ENCODE measurements around the gene PICK1. TPM values are rescaled to one million over a fixed set of nuclear protein-coding genes. Genes with fewer than 3 reads are reported as not detected.
"Not testable (repeated sequence)": the region's sequence is repeated elsewhere in the genome, so short reads cannot be mapped to it uniquely, and the experiment has no call there.

Gene PICK1
- total RNA-seq, 1 experiment from 2014 or later, result 7.3 TPM

DNA sequence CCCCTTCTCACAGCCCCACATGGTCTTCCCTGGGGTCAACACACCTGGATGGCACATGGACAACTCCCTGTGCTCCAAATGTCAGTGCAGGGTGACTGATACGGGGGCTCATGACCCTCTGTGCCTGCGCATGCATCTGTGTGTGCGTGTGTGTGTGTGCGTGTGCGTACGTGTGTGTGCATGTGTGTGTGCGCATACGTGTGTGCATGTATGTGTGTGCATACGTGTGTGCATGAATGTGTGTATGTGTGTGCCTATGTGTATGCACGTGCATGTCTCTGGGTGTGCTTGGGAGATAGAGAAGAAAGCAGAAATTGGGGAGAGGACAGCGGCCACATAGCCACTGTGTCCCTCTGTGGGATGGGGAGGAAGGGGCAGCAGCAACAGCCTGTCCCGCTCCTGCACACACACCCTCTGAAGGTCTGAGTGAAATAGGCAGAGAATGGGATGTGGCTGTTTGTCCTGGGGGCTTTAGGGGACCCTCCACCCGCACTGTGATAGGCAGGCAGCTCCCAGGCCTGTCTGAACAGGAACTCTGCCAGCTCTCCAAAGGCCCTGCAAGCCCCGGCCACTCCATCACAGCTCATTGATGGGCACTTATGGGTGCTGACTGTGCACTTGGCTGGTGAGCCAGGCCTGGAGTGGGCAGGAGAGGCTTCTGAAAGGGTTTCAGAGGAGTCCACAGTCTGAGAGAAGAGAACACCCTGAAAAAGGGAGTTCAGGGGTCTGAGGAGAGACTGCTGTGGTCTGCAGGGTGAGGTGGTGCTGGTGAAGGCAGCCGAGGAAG is 28.7 kb upstream of the PICK1 start:
- Histone ChIP-seq H3K9me3 (no peaks in the 10 kb centered on the region), H3K4me3 (no peak overlapping the region), H3K27me3 (no peaks in the 10 kb centered on the region), H3K36me3 (no peaks in the 10 kb centered on the region)
- DNase-seq, result no peak

DNA sequence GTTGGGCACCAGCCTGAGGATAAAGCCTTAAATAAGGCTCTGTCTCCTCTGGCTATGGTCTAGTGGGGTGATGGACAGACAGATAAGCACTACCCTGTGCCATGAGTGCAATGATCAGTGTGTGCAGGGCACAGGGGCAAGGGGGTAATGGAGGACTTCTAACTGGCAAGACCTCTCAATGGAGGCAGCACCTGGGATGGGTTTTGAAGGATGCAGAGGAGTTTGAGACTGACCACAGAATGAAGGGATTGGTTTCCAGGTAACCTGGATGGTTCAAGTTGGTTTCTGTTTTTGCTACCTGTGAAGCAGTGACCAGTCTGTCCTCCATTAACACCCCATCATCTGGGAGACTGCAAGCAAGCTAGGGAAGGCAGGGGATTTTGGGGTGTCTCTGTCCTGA is 27.8 kb upstream of the PICK1 start:
- DNase-seq, result no peak
- Histone ChIP-seq H3K9me3 (no peaks in the 10 kb centered on the region), H3K36me3 (no peaks in the 10 kb centered on the region), H3K27me3 (no peaks in the 10 kb centered on the region), H3K4me3 (no peak overlapping the region)

DNA sequence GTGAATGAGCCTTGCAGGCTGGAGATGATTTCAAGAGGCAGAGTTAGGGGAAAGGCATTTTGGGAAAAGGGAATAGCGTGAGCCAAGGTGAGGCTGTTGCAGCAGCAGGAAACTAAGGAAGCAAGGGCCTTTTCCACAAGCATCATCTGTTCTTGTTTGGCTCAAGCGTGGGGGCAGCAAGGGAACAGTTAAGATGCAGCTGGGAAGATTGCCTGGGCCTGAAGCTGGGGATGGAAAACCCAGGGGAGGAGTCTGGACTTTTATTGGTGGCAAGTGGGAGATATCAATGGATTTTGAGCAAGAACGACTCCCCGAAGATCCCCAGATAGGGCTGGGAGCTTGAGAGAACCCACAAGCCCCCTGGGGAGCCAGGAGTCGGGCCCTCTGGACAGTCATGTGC is 27.3 kb upstream of the PICK1 start:
- DNase-seq, result no peak
- Histone ChIP-seq H3K27me3 (no peaks in the 10 kb centered on the region), H3K4me3 (no peak overlapping the region), H3K36me3 (no peaks in the 10 kb centered on the region), H3K9me3 (no peaks in the 10 kb centered on the region)

DNA sequence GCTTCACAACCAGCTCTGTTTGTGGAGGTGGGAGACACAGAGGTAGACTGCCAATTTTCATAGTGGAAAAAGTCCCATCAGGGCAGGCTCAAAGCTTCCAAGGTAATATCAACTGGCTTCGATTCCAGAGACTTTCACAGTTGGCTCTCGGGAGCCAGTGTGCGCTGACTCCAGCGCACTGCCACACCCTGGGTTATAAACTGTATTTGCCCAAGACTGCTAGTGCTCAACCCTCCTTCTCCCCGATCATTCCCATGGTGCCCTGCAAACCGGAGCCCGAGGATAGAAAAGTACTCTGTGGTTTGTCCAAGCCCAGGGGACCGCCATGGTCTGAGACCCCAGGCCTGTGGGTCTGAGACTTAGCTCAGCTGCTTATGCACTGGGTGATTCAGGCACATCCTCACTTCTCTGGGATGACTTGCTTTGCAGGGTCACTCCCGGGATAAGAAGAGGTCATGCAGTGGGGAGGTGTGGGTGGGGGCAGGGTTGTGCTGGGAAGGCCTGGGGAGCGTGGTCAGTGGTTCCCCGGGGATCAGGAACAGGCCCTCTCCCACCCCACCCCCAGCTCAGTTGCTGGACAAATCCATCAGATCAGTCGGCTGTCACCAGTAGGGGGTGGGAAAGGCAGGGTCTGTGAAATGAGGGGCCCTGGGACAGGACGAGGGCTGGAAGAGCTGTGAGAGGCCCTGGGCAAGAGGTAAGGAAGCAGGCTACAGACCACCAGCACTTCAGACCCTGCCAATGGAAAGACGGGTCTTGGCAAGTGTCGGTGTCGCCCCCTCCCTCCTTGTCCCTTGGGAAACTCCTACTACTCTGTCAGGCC is 26.7 kb upstream of the PICK1 start:
- no peak overlapping the region for H3K4me3 ChIP-seq
- H3K36me3 ChIP-seq, result no peaks in the 10 kb centered on the region
- no peak for DNase-seq
- no peaks in the 10 kb centered on the region for H3K9me3 ChIP-seq
- H3K27me3 ChIP-seq, result no peaks in the 10 kb centered on the region

DNA sequence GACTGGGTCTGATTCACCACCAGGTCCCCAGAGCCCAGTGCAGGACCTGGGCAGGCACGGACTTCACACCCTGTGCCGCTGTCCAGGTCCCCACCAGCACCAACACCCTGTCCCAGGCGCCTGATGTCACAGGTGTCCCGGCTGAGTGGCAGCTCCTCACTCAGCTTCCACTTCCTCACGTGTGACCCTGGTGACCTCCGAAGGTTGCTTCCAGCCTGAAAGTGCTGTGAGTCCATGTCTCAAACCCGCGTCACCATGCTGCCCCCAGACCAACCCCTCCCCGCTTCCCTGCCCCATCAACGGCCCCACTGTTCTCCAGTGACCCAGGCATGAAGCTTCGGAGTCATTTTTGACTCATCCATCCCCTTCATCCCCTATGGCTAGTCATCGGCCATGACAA is 25.7 kb upstream of the PICK1 start:
- Histone ChIP-seq H3K27me3 (no peaks in the 10 kb centered on the region), H3K36me3 (no peaks in the 10 kb centered on the region), H3K4me3 (no peak overlapping the region), H3K9me3 (no peaks in the 10 kb centered on the region)
- no peak for DNase-seq

DNA sequence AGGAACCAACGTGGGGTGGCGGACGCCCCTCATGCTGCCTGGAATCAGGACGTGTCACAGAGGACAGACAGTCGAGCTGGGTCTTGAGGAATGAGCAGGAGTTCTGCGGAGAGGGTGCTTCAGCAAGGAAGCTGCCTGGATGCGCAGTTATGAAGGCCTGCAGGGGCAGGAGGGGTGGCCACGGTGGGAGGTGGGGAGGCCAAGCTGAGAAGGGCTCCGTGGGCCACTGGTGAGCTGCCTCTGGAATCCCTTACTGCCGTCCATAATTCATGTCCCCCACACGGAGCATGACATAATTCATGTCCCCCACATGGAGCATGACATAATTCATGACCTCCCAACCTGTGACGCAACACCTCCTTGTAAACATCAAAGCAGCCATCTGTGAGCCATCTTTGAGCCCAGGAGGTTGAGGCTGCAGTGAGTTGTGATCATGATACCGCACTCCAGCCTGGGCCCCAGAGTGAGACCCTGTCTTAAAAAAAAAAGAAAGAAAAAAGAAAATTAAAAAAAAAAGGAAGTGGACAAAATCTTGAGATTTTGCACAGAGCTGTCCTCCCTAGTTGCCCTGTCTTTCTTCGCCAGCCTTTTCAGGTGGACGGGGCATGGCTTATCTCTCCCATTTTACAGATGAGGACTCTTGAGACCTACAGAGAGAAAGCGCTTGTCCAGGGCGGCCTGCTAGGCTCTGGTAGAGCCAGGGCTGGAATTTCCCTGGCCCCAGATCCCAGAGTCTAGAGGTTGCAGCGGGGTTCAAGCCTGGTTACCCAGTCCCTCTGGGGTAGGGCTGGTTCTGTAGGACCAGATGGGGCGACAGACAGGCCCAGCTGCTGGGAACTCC is 24.3 kb upstream of the PICK1 start:
- Histone ChIP-seq H3K4me3 (no peak overlapping the region), H3K27me3 (no peaks in the 10 kb centered on the region), H3K36me3 (no peaks in the 10 kb centered on the region), H3K9me3 (no peaks in the 10 kb centered on the region)
- no peak for DNase-seq

DNA sequence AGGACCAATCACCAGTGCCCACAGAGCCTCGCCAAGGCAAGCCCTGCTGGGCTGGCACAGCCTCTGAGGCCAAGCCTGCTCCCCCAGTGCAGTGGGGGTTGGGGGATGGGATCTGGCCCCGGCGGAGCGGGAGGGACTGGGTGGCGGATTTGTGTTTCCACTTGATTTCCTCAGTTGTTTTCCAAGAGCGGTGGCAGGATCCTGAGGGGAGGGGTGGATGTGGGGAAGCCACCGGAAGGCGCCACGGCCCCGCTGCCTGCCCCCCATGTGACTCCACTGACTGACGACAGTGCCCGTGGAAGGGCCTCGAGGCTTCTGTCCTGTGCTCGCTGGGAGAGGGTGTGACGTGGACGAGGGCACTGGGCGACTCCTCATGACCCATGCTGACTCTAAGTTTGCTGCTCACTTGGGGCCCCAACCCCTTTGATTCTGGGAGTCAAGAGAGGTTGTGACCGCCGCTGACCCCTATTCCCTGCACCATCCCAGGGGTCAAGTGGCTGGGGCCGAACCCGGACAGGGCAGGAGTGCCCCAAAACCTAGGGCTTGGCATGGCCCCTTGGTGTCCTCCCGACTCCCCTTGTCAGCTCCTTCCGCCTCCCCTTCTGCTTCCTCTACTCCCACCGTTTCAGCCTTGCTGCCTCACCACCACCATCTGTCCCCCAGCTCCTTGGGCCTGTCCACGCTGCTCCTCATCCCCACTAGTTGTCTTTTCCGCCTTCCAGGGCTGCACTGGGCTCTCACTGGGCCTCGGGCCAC is 23.5 kb upstream of the PICK1 start:
- no peaks in the 10 kb centered on the region for H3K36me3 ChIP-seq
- H3K27me3 ChIP-seq, result no peaks in the 10 kb centered on the region
- no peaks in the 10 kb centered on the region for H3K9me3 ChIP-seq
- DNase-seq, result no peak
- no peak overlapping the region for H3K4me3 ChIP-seq

DNA sequence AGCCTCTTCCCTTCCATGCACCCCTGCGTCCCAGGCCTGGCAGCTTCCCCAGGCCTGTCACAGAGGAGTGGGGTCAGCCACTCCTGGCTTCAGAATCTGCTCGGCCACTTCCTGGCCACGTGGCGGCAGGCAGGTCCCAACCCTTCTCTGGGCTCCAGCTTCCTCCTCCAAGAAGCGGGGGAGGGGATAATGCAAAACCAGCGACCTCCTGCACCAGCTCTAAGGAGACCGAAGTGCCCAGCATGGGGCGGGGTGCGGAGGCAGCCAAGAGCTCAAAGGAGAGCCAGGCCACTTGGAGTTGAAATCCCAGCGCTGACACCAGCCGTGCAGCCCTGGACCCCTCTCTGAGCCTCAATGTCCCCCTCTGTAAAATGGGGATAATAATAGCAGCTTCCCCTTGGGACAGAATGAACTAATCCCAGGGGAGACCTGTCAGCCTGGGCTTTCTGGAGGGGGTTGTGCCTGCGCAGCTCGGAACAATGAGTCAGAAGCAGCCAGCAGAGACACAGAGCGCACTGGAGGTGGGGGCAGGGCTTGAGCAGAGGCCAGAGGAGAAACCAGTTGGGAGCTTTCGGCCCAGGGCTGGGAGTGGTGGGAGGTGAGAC is 22.8 kb upstream of the PICK1 start:
- no peaks in the 10 kb centered on the region for H3K9me3 ChIP-seq
- peak; percentile 72 for DNase-seq
- no peak overlapping the region for H3K4me3 ChIP-seq
- no peaks in the 10 kb centered on the region for H3K36me3 ChIP-seq
- H3K27me3 ChIP-seq, result no peaks in the 10 kb centered on the region

DNA sequence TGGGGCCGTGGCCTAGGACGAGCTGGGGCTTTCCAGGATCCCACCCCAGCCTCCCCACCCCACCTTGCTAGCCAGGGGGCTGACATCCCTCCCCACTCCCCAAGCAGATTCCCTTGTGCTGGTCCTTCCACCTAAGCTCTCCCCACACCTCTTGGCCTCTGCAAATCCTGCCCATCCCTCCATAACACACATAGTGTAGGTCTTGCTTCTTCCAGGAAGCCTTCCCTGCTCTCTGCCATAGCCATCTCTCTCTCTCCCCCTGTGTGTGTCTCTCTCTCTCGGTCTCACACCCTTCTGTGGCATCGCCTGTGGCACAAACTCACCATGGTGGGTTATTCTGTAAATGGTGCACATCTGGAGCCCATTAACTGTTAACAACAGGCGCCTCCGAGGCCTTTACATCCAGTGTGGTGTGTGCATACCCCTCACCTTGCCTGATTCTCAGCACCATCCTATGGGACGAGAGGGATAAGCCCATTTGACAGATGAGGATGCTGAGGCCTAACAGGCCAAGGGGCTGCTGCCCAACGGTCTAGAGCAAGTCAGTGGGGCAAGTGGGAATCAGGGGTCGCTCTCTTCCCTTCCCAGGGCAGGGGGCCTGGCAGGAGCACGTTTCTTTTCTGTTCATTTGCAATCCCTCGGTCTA is 22.2 kb upstream of the PICK1 start:
- no peak for DNase-seq
- H3K27me3 ChIP-seq, result no peaks in the 10 kb centered on the region

DNA sequence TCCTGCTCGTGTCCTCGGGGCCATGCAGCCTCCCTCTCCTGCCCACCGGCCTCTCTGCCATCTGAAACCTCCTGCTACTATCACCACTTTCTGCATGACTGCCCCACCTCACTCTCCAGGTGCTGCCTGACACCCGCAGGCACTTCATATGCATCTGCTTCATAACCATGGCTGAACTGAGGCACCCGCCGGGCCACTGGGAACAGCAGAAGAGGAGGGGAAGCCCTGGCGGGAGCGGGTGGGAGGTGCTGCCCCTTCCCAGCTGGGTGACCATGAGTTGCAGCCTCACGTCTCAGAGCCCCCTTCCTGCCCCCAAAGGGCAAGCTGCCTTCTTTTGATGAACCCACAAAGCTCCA is 21.7 kb upstream of the PICK1 start:
- DNase-seq, result no peak

More for the DNA sequence above, 22.2 kb upstream of the PICK1 start:
- Histone ChIP-seq H3K36me3 (no peaks in the 10 kb centered on the region), H3K4me3 (no peak overlapping the region), H3K9me3 (no peaks in the 10 kb centered on the region)

DNA sequence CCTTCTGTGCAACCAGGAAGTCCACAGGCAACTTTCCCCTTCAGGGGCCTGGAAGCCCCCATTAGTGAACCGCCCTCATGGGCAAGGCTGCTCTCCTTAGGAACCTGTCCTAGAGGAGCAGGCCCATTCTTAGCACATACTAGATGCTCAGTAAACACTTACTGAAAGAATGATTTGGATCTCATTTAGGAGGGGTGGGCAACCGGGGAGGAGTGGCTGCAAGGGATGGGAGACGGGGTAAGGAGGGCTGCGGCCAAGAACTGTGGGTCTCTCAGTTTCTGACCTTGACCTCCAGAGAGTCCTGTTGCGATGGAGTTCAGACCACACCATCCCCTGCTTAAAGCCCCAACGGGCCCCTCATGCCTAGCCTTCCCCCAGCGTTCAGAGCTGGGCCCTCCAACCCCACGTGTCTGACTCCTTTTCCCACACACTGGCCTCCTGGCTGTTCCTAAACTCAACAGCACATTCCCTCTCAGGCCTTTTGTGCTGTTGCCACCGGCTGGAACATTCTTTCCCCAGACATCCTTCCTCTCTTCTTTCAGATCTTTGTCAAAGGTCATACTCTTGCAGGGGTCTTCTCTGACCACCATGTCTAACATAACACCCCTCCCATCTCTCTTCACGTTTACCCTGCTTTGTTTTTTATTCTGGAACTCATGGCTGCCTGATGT is 20.7 kb upstream of the PICK1 start:
- Histone ChIP-seq H3K27me3 (no peaks in the 10 kb centered on the region), H3K4me3 (no peak overlapping the region), H3K36me3 (no peaks in the 10 kb centered on the region), H3K9me3 (no peaks in the 10 kb centered on the region)
- DNase-seq, result no peak

More for the DNA sequence above, 21.7 kb upstream of the PICK1 start:
- Histone ChIP-seq H3K36me3 (no peaks in the 10 kb centered on the region), H3K4me3 (no peak overlapping the region), H3K27me3 (no peaks in the 10 kb centered on the region), H3K9me3 (no peaks in the 10 kb centered on the region)

DNA sequence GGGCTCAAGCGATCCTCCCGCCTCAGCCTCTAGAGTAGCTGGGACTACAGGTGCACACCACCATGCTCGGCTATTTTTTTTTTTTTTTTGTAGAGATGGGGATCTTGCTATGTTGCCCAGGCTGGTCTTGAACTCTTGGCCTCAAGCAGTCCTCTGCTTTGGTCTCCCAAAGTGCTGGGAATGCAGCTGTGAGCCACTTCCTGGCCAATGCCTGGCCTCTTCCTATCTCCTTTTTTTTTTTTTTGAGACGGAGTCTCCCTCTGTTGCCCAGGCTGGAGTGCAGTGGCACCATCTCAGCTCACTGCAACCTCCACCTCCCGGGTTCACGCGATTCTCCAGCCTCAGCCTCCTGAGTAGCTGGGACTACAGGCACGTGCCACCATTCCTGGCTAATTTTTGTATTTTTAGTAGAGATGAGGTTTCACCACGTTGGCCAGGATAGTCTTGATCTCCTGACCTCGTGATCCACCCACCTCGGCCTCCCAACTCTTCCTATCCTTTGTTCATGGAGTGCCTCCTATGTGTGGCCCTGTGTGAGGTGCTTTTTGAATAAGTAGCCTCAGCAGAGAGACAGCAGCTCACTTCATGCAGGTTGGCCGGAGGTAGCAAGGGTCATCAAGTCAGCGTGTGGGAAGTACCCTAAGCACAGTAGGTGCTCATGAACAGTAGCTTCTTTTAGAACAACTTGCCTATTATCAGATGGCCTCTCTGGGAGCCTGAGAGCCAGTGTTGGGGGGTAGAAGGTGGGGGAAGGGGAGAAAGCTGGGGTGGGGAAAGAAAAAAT is 19.6 kb upstream of the PICK1 start:
- not testable (repeated sequence) for H3K36me3 ChIP-seq, DNase-seq, H3K4me3 ChIP-seq, H3K9me3 ChIP-seq, H3K27me3 ChIP-seq

DNA sequence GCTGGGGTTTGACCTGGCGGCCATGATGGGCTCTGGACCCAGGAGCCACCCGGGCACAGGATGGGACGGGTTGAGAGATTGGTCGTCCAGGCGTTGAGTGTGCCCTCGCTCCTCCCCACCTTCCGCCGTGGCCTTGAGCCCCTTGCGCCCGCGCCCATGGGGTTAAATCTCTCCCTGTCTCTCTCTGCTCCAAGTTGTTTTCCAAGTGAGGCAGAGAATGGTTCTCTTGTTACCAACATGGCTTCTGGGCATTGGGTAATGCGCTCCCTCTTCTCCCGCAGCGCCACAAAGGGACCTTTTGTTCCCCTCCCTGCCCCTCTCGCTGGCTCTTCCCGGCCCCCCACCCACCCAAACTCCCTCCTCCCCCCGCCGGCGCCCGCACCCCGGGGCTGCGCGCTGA is 18.8 kb upstream of the PICK1 start:
- Histone ChIP-seq H3K9me3 (no peaks in the 10 kb centered on the region), H3K36me3 (no peaks in the 10 kb centered on the region), H3K4me3 (no peak overlapping the region), H3K27me3 (no peaks in the 10 kb centered on the region)
- DNase-seq, result no peak

DNA sequence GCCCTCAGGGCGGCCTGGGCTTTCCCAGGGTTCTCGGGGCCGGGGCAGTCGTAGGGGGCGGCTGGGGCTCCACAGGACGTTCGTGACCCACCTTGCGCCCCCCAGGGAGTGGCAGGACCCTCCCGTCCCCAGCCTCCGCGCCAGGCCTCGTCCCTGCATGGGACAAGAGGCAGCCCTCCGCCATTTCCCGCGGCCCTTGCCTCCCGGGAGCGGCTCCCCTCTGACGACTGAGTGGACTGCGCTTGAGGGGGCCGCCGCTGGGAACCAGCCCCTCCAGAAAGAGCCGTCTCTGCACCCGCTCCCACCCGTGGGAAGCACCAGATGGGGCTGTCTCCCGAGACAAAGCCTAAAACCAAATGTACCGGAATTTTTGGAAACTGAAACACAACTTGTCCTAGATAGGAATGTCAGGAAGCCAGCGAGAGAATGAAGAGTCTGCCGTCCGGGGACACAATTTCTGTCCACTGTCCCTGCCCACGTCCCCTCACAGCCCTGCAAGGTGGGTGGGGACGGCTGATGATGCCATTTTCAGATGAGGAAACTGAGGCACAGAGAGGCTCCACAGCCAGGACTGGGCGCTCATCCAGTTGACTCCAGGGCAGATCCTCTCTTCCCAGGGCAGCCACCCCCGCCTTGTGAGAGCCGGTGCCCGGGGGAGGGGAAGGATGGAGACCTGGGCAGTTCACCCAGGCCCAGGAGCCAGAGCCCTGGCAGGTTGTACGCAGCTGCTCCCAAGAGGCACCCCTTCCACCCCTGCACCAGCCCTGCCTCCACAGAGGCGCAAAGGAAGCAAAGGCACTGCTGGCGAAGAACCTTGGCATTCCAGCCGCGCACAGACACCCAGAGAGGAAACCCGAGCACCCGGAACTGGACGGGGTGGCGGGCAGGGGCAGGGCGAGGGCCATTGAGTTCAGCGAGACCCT is 18.1 kb upstream of the PICK1 start:
- Histone ChIP-seq H3K36me3 (no peaks in the 10 kb centered on the region), H3K4me3 (no peak overlapping the region), H3K9me3 (no peaks in the 10 kb centered on the region), H3K27me3 (no peaks in the 10 kb centered on the region)
- no peak for DNase-seq
